ENCODE measurements around the gene FMR1. TPM values are rescaled to one million over a fixed set of nuclear protein-coding genes. Genes with fewer than 3 reads are reported as not detected.

The FMR1 gene
- 10 to 100 TPM; 29.4 to 35.2 (median 33.7) TPM for total RNA-seq
- polyA plus RNA-seq = 10 to 100 TPM; 18.6 to 23.3 (median 19.4) TPM

GRCh38 chrX:147911192-147912022 is at the start of gene FMR1:
TSS of gene FMR1 (plus strand) at chrX:147911919. CDS start at chrX:147912180, 261 bp downstream.
- H3K27ac ChIP-seq = peak within 1 kb of the TSS; percentile 87 to 93 (median 90)
- peak within 1 kb of the TSS; percentile 62 to 73 (median 68) for H3K4me3 ChIP-seq
- intact Hi-C loops (cut with DNase I) = loop anchor here (10.0 kb wide), 1 partner anchor 1633 kb away; the partner anchor contains the start of genes EOLA1 and HSFX3
- no peaks in the 10 kb centered on the region for H3K27me3 ChIP-seq
- H3K4me1 ChIP-seq = peaks cover 0 to 33% (median 6%) of the 10 kb centered on the region in 4 donors
- 5 to 6% methylated on average over 66 of the region's 66 CpGs for WGBS, 2 donors
- TF ChIP-seq EP300 (IDR thresholded peaks at IDR 0.05) (no peak), POLR2AphosphoS5 (IDR thresholded peaks at IDR 0.05) (peak; percentile 17 to 80 (median 67)), POLR2A (IDR thresholded peaks at IDR 0.05) (no peak)
- TF ChIP-seq, protein P1, sequence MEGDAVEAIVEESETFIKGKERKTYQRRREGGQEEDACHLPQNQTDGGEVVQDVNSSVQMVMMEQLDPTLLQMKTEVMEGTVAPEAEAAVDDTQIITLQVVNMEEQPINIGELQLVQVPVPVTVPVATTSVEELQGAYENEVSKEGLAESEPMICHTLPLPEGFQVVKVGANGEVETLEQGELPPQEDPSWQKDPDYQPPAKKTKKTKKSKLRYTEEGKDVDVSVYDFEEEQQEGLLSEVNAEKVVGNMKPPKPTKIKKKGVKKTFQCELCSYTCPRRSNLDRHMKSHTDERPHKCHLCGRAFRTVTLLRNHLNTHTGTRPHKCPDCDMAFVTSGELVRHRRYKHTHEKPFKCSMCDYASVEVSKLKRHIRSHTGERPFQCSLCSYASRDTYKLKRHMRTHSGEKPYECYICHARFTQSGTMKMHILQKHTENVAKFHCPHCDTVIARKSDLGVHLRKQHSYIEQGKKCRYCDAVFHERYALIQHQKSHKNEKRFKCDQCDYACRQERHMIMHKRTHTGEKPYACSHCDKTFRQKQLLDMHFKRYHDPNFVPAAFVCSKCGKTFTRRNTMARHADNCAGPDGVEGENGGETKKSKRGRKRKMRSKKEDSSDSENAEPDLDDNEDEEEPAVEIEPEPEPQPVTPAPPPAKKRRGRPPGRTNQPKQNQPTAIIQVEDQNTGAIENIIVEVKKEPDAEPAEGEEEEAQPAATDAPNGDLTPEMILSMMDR (IDR thresholded peaks at IDR 0.05) = no peak
- H3K36me3 ChIP-seq = no peaks in the 10 kb centered on the region
- no peaks in the 10 kb centered on the region for H3K9me3 ChIP-seq
- peak; percentile 97 for DNase-seq

DNA sequence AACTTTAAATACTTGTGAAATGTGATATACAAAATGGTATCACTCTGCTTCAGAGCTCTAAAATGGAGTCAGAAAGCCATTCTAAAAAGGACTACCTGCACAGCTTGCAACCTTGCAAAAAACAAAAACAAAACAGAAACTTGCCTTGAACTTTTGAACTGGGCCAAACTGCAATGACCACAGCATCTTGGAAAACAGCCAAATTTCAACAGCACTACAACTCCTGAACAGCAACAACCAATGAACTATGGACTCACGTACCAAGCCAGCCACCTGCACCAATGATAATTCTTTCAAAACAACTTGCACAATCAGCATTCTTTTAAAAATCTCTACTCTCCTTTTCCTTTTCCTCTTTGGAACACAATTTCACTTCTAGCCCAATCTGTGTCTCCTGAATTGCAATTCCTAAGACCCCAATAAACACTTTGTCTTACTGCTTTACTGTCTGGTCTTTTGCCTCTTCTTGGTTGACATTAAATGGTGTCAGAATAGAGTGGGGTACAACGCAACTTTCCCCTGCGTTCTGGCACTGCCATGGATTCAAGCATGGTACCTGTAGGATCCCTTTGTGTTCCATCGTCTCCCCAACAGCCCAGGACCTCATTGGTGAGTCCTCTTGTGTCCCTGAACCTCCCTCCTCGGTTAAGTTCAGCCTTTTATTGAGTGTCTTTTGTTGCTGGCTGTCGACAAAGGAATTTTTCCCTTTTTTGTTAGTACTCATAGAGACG is 35.7 kb upstream of the FMR1 start:
- DNase-seq = no peak
- no peaks in the 10 kb centered on the region for H3K36me3 ChIP-seq
- TF ChIP-seq POLR2AphosphoS5 (IDR thresholded peaks at IDR 0.05) = no peak
- no peak for TF ChIP-seq POLR2A (IDR thresholded peaks at IDR 0.05)
- TF ChIP-seq, protein P1 (IDR thresholded peaks at IDR 0.05) = no peak
- no peaks in the 10 kb centered on the region for H3K9me3 ChIP-seq
- no peak overlapping the region for H3K4me3 ChIP-seq
- WGBS, 2 donors = 75 to 82% methylated on average over 7 of the region's 7 CpGs
- no peak overlapping the region for H3K27ac ChIP-seq
- H3K27me3 ChIP-seq = no peaks in the 10 kb centered on the region
- intact Hi-C loops (cut with DNase I) = no loop called here
- H3K4me1 ChIP-seq = no peaks in the 10 kb centered on the region

DNA sequence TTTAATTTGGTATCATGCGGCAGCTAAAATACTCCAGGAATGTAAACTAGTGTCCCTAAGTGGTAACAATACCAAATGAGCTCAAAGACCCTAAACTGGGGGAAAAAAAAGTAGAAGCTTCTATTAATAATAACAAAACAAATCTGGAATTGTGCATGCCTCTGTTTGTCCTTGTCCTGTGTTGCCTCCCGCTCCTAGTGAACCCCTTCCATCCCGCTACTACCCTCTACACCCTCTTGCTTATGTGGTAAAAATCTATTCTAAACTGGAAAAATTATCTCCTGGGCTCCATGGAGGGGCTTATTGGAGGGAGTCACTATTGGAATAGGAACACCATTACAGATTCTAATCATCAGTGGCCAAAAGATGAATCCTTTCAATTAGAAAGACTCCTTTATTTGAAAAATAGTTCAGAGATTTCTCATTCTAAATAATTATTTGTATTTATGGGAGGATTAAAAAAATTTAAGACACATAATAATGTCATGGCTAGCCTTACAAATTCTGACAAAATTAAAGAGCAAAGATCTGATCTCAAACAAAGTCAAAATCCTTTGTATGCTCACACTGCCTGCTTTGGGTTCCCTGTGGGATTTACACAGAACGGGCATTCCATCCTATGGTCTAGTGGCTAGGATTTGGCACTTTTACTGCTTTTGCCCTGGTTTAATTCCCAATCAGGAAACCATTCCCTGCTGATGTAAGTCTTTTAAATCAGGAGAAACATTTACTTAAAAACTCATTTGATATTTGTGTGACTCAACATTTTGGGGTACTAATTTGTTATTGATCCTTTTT is 34.7 kb upstream of the FMR1 start:
- intact Hi-C loops (cut with DNase I) = no loop called here
- Histone ChIP-seq H3K27me3 (no peaks in the 10 kb centered on the region), H3K9me3 (no peaks in the 10 kb centered on the region), H3K4me3 (no peak overlapping the region), H3K4me1 (no peaks in the 10 kb centered on the region), H3K36me3 (no peaks in the 10 kb centered on the region), H3K27ac (no peak overlapping the region)
- TF ChIP-seq EP300 (IDR thresholded peaks at IDR 0.05) = no peak
- no peak for TF ChIP-seq POLR2A (IDR thresholded peaks at IDR 0.05)
- TF ChIP-seq, protein P1 (IDR thresholded peaks at IDR 0.05) = no peak
- TF ChIP-seq POLR2AphosphoS5 (IDR thresholded peaks at IDR 0.05) = no peak
- WGBS, 2 donors = 92 to 96% methylated on average over 4 of the region's 4 CpGs
- DNase-seq = no peak

GRCh38 chrX:147877726-147878125 is 34.0 kb upstream of the FMR1 start:
- WGBS, 2 donors = 87 to 88% methylated on average over 5 of the region's 5 CpGs
- Histone ChIP-seq H3K27me3 (no peaks in the 10 kb centered on the region), H3K27ac (no peak overlapping the region), H3K4me3 (no peak overlapping the region), H3K4me1 (no peaks in the 10 kb centered on the region), H3K36me3 (no peaks in the 10 kb centered on the region), H3K9me3 (no peaks in the 10 kb centered on the region)
- no peak for TF ChIP-seq EP300 (IDR thresholded peaks at IDR 0.05)
- TF ChIP-seq POLR2AphosphoS5 (IDR thresholded peaks at IDR 0.05) = no peak
- TF ChIP-seq, protein P1 (IDR thresholded peaks at IDR 0.05) = no peak
- TF ChIP-seq POLR2A (IDR thresholded peaks at IDR 0.05) = no peak
- intact Hi-C loops (cut with DNase I) = no loop called here
- DNase-seq = no peak

Data from sigmoid colon (tissue), 7 donors.